HCT116 (cell line): ENCODE data around the gene NDC80. TPM values are rescaled to one million over a fixed set of nuclear protein-coding genes. Genes with fewer than 3 reads are reported as not detected.

Experiments
- ATAC-seq: fragments of 200-7000 bp; cut with Tn5 transposase; 2 replicates; pipeline ENCODE4 v1.9.1; 2020; ENCODE audit warnings: mild to moderate bottlenecking, moderate library complexity
- BruUV-seq: library from RNA; stranded (reverse); fragments of 400-500 nt; replicated peaks from 2 replicates; lab custom pipeline; 2021; lab: Mats Ljungman, UMichigan
- CTCF ChIA-PET: fragments of 300-600 bp; sonication (Branson Sonifier 250); formaldehyde crosslinking; loops from one replicate; lab custom pipeline; 2021; ENCODE audit warnings: antibody characterized with exemption; lab: Charles Lee
- POLR2A ChIA-PET: fragments of 300-600, 350-600 bp; sonication (Branson Sonifier 250); formaldehyde crosslinking; loops from one replicate; lab custom pipeline; 2021; ENCODE audit warnings: antibody characterized with exemption; lab: Charles Lee
- RAD21 ChIA-PET, 2 experiments: fragments of 300-600 bp; sonication (Branson Sonifier 250); formaldehyde crosslinking; loops; one replicate each; lab custom pipeline; 2023; ENCODE audit warnings: low total read pairs in 2 of 2; ENCODE audit not compliant: uncharacterized antibody in 2 of 2, unreplicated experiment in 2 of 2, low non-redundant PET in 1 of 2; lab: Charles Lee
- DNase-seq: peaks from one replicate; pipeline ENCODE4 v3.0.0-alpha.2; 2010; ENCODE audit warnings: low read depth, low spot score
- H2AFZ ChIP-seq: fragments of 200-600 bp; shearing (Covaris generic), sonication (generic); 2 replicates; pipeline ENCODE4 v1.6.1; 2017; ENCODE audit warnings: low read depth, mixed run types, mixed read lengths, antibody characterized with exemption, low read length; ENCODE audit not compliant: poor library complexity, severe bottlenecking
- H3K27ac ChIP-seq: 2 replicates; pipeline ENCODE4 v1.5.1; 2012; ENCODE audit warnings: low read depth, low read length
- H3K27me3 ChIP-seq: fragments of 200-600 bp; sonication (generic); 2 replicates; pipeline ENCODE4 v1.6.1; 2016; ENCODE audit warnings: mixed run types, low read length, mixed read lengths; ENCODE audit not compliant: insufficient read depth
- H3K36me3 ChIP-seq, 2 experiments: fragments of 200-500 bp in 1 of 2; fragments of 200-600 bp in 1 of 2; sonication (Bioruptor generic) in 1 of 2; sonication (generic) in 1 of 2; 2 replicates each; pipeline versions ENCODE4 v1.5.1 to v1.6.1; 2014 to 2016; ENCODE audit warnings: low read length in 2 of 2, inconsistent platforms in 1 of 2, mixed read lengths in 1 of 2, mixed run types in 1 of 2; ENCODE audit not compliant: insufficient read depth in 2 of 2, control insufficient read depth in 1 of 2
- H3K4me1 ChIP-seq, 2 experiments: fragments of 200-600 bp in 1 of 2; sonication (generic) in 1 of 2; 2 replicates each; pipeline versions ENCODE4 v1.5.1 to v1.6.1; 2012 to 2017; ENCODE audit warnings: low read length in 2 of 2, inconsistent platforms in 1 of 2, mild to moderate bottlenecking in 1 of 2, mixed read lengths in 1 of 2, mixed run types in 1 of 2, moderate library complexity in 1 of 2; ENCODE audit not compliant: insufficient read depth in 2 of 2, control insufficient read depth in 1 of 2
- H3K4me2 ChIP-seq: fragments of 200-600 bp; sonication (generic); 2 replicates; pipeline ENCODE4 v1.6.1; 2017; ENCODE audit warnings: mixed run types, low read length, mixed read lengths
- H3K4me3 ChIP-seq, 2 experiments: fragments of 200-600 bp in 1 of 2; sonication (generic) in 1 of 2; replicated peaks in 1 of 2; 2 replicates each; pipeline ENCODE4 v1.5.1; 2011 to 2016; ENCODE audit warnings: low read length in 2 of 2, control low read depth in 1 of 2, low read depth in 1 of 2, mild to moderate bottlenecking in 1 of 2, mixed read lengths in 1 of 2, mixed run types in 1 of 2
- H3K79me2 ChIP-seq: fragments of 200-600 bp; sonication (generic); 2 replicates; pipeline ENCODE4 v1.6.1; 2017; ENCODE audit warnings: mild to moderate bottlenecking, mixed run types, low read length, moderate library complexity, mixed read lengths; ENCODE audit not compliant: insufficient read depth
- H3K9ac ChIP-seq: fragments of 200-600 bp; sonication (generic); 2 replicates; pipeline ENCODE4 v1.6.1; 2016; ENCODE audit warnings: low read length, mixed read lengths
- H3K9me2 ChIP-seq: fragments of 200-600 bp; sonication (generic), shearing (Covaris generic); 2 replicates; pipeline ENCODE4 v1.6.1; 2017; ENCODE audit warnings: mixed run types, mild to moderate bottlenecking, moderate library complexity; ENCODE audit not compliant: insufficient read depth
- H3K9me3 ChIP-seq, 2 experiments: fragments of 200-500 bp in 1 of 2; fragments of 200-600 bp in 1 of 2; sonication (Bioruptor generic) in 1 of 2; sonication (generic) in 1 of 2; 2 replicates each; pipeline ENCODE4 v1.6.1; 2014 to 2017; ENCODE audit warnings: low read length in 2 of 2, mixed read lengths in 2 of 2, inconsistent platforms in 1 of 2, low read depth in 1 of 2, mild to moderate bottlenecking in 1 of 2, mixed run types in 1 of 2, moderate library complexity in 1 of 2; ENCODE audit not compliant: control insufficient read depth in 1 of 2, insufficient read depth in 1 of 2
- H4K20me1 ChIP-seq: fragments of 200-600 bp; sonication (generic), shearing (Covaris generic); 2 replicates; pipeline ENCODE4 v1.6.1; 2017; ENCODE audit warnings: mixed run types, mild to moderate bottlenecking, moderate library complexity; ENCODE audit not compliant: insufficient read depth
- EGR1 ChIP-seq: IDR thresholded peaks from 2 replicates; pipeline ENCODE4 v1.6.1; 2012; ENCODE audit warnings: low read depth
- ELF1 ChIP-seq: IDR thresholded peaks from 2 replicates; pipeline ENCODE4 v1.6.1; 2012; ENCODE audit warnings: low read depth, borderline replicate concordance
- EZH2phosphoT487 ChIP-seq: fragments of 200-600 bp; IDR thresholded peaks from 2 replicates; pipeline ENCODE4 v1.6.1; 2018; ENCODE audit warnings: antibody characterized with exemption, borderline replicate concordance
- FOSL1 ChIP-seq: IDR thresholded peaks from 2 replicates; pipeline ENCODE4 v1.6.1; 2012; ENCODE audit warnings: low read depth
- JUND ChIP-seq: IDR thresholded peaks from 2 replicates; pipeline ENCODE4 v1.6.1; 2012
- POLR2AphosphoS5 ChIP-seq: IDR thresholded peaks from 2 replicates; pipeline ENCODE4 v1.6.1; 2011; ENCODE audit warnings: mild to moderate bottlenecking, low read depth, low read length, moderate library complexity
- RAD21 ChIP-seq: IDR thresholded peaks from 2 replicates; pipeline ENCODE4 v1.6.1; 2012; ENCODE audit warnings: low read depth, mild to moderate bottlenecking
- SIN3A ChIP-seq: IDR thresholded peaks from 2 replicates; pipeline ENCODE4 v1.6.1; 2012; ENCODE audit warnings: low read depth
- SP1 ChIP-seq: IDR thresholded peaks from 2 replicates; pipeline ENCODE4 v1.6.1; 2012; ENCODE audit warnings: low read depth
- TCF7L2 ChIP-seq: IDR thresholded peaks from 2 replicates; pipeline ENCODE4 v1.7.0; 2011; ENCODE audit warnings: borderline replicate concordance, inconsistent platforms; ENCODE audit not compliant: insufficient read depth, insufficient read length; ENCODE audit errors: extremely low read depth
- YY1 ChIP-seq: IDR thresholded peaks from 2 replicates; pipeline ENCODE4 v1.6.1; 2011; ENCODE audit warnings: low read length, low read depth, moderate library complexity, mild to moderate bottlenecking; ENCODE audit not compliant: insufficient replicate concordance; ENCODE audit errors: extremely low read depth
- ZBTB33 ChIP-seq: IDR thresholded peaks from 2 replicates; pipeline ENCODE4 v1.6.1; 2011; ENCODE audit warnings: mild to moderate bottlenecking, low read length, moderate library complexity; ENCODE audit not compliant: insufficient replicate concordance; ENCODE audit errors: extremely low read depth
- ZFX ChIP-seq: fragments of 450-650 bp; IDR thresholded peaks from 2 replicates; pipeline ENCODE4 v1.6.1; 2017
- intact Hi-C: fragments of 100-400 bp; cut with micrococcal nuclease; formaldehyde crosslinking; loops from 2 replicates; pipeline ENCODE4 v1.10.0; 2022
- total RNA-seq: library from RNA; stranded (reverse); gene quantifications from one replicate; pipeline ENCODE4 v1.2.1, GENCODE V29; 2021; ENCODE audit not compliant: unreplicated experiment
- TF ChIP-seq, protein P1 (sequence below): IDR thresholded peaks from 2 replicates; pipeline ENCODE4 v1.6.1; 2012
- TF ChIP-seq, protein P2 (sequence below), 3 experiments: fragments of 200-600 bp in 1 of 3; sonication (generic) in 1 of 3; IDR thresholded peaks in 2 of 3; conservative IDR thresholded peaks in 1 of 3; 2 replicates each; pipeline ENCODE4 v1.5.1; 2012 to 2017; ENCODE audit warnings: low read depth in 2 of 3, low read length in 2 of 3, antibody characterized with exemption in 1 of 3, borderline replicate concordance in 1 of 3, control low read depth in 1 of 3, mild to moderate bottlenecking in 1 of 3, mixed read lengths in 1 of 3, mixed run types in 1 of 3, moderate library complexity in 1 of 3; ENCODE audit not compliant: insufficient read depth in 1 of 3

NDC80 gene
- total RNA-seq, 1 experiment from 2014 or later, result 46.0 TPM

DNA sequence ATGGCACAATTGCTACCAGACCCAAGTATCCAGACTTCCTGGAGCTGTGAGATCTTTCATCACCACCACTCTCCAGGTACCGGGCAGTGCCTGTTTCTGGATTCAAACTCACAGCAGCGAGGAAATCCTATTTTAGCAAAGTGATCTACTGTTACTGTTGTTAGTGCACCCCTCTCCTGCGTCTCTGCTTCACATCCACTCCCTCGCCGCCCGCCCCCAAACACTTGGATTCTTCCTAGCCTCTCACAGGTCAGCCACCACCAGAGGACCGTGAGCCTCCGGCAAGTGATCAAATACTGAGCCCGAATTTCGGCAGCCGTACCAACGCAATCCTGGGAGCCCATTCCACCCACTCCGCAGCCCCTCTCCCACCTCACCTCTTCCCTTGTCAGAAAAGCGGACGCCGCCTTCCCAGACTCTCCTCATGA is 571 bp upstream of the NDC80 start:
- Histone ChIP-seq H3K36me3 (peaks cover 7 to 8% of the 10 kb centered on the region in 2 experiments), H3K9me2 (no peaks in the 10 kb centered on the region), H3K79me2 (peaks cover 55% of the 10 kb centered on the region), H3K4me3 (peak overlapping the region; percentile 80 to 91), H3K9me3 (no peaks in the 10 kb centered on the region), H3K27ac (peak overlapping the region; percentile 91), H3K4me2 (peak overlapping the region; percentile 86), H4K20me1 (no peaks in the 10 kb centered on the region), H2AFZ (peak overlapping the region; percentile 94), H3K27me3 (no peaks in the 10 kb centered on the region), H3K9ac (peak overlapping the region; percentile 85), H3K4me1 (peaks cover 8 to 16% of the 10 kb centered on the region in 2 experiments; a peak in 3 of 4 replicates)
- ChIA-PET RAD21 (no interaction called here), POLR2A (interaction anchor here (0.6 to 0.8 kb wide), 2 partner anchors 8 to 16 kb away, joined by 3 read pairs; no protein-coding TSS in a partner anchor), CTCF (interaction anchor here (1.1 kb wide), 1 partner anchor 675 kb away, joined by 3 read pairs; no protein-coding TSS in a partner anchor)
- peak; percentile 81 for ATAC-seq
- intact Hi-C loops, result loop anchor here (5.0 kb wide), 1 partner anchor 87 kb away; the partner anchor contains the start of gene SMCHD1
- DNase-seq, result peak; percentile 55
- TSS peak; percentile 76 for BruUV-seq
- TF ChIP-seq YY1 (no peak), TCF7L2 (no peak), EZH2phosphoT487 (no peak), ZBTB33 (no peak), SP1 (no peak), JUND (no peak), POLR2AphosphoS5 (peak; percentile 42), SIN3A (no peak), RAD21 (no peak), FOSL1 (no peak), ZFX (no peak), ELF1 (no peak), EGR1 (0 out of 2 replicates have a peak, but pooled peaks have one; percentile 20)
- TF ChIP-seq, protein P1, sequence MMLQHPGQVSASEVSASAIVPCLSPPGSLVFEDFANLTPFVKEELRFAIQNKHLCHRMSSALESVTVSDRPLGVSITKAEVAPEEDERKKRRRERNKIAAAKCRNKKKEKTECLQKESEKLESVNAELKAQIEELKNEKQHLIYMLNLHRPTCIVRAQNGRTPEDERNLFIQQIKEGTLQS, result no peak
- TF ChIP-seq, protein P2, sequence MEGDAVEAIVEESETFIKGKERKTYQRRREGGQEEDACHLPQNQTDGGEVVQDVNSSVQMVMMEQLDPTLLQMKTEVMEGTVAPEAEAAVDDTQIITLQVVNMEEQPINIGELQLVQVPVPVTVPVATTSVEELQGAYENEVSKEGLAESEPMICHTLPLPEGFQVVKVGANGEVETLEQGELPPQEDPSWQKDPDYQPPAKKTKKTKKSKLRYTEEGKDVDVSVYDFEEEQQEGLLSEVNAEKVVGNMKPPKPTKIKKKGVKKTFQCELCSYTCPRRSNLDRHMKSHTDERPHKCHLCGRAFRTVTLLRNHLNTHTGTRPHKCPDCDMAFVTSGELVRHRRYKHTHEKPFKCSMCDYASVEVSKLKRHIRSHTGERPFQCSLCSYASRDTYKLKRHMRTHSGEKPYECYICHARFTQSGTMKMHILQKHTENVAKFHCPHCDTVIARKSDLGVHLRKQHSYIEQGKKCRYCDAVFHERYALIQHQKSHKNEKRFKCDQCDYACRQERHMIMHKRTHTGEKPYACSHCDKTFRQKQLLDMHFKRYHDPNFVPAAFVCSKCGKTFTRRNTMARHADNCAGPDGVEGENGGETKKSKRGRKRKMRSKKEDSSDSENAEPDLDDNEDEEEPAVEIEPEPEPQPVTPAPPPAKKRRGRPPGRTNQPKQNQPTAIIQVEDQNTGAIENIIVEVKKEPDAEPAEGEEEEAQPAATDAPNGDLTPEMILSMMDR (IDR thresholded peaks at IDR 0.05 in 2 of 3, conservative IDR thresholded peaks at IDR 0.05 in 1 of 3; ENCODE audit: borderline replicate concordance in 1 of 3, insufficient read depth in 1 of 3, low read depth in 2 of 3, low read length in 2 of 3), result no peak
